ENCODE data around the gene C2CD2L.

DNA sequence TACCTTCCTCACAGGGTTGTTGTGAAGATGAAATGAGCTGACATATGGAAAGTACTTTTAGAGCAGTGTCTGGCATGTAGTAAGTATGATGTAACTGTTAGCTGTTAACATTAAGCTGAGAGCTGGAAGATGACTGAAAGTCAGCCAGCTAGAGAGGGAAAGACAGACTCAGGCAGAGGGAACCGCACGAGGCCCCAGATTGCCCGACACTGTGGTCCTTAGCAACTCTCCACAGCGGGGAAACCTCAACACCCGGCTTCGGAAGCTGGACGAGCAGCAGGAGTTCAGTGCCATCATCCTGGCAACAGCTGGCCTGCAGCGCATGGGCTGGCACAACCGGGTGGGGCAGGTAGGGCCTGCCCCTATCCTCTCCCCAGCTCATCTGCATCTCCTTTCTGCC, 16.0 kb upstream of the C2CD2L start:
- no peak for TF ChIP-seq POLR2A (IDR thresholded peaks at IDR 0.05)
- TF ChIP-seq, protein P1, sequence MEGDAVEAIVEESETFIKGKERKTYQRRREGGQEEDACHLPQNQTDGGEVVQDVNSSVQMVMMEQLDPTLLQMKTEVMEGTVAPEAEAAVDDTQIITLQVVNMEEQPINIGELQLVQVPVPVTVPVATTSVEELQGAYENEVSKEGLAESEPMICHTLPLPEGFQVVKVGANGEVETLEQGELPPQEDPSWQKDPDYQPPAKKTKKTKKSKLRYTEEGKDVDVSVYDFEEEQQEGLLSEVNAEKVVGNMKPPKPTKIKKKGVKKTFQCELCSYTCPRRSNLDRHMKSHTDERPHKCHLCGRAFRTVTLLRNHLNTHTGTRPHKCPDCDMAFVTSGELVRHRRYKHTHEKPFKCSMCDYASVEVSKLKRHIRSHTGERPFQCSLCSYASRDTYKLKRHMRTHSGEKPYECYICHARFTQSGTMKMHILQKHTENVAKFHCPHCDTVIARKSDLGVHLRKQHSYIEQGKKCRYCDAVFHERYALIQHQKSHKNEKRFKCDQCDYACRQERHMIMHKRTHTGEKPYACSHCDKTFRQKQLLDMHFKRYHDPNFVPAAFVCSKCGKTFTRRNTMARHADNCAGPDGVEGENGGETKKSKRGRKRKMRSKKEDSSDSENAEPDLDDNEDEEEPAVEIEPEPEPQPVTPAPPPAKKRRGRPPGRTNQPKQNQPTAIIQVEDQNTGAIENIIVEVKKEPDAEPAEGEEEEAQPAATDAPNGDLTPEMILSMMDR (IDR thresholded peaks at IDR 0.05 in 4 of 5, conservative IDR thresholded peaks at IDR 0.05 in 1 of 5), result no peak
